Ascending aorta (tissue), 2 donors: ENCODE results near the gene CADM2. TPM values are rescaled to one million over a fixed set of nuclear protein-coding genes. Genes with fewer than 3 reads are reported as not detected.

Experiments
- DNase-seq, 2 donors: peaks; one replicate each; pipeline ENCODE4 v3.0.0-alpha.2; 2019; ENCODE audit warnings: low spot score in 2 of 2
- H3K27ac ChIP-seq, 2 donors: fragments of 200-600 bp; sonication (generic); one replicate each; pipeline ENCODE4 v1.5.1; 2016 to 2017; ENCODE audit warnings: mild to moderate bottlenecking in 1 of 2
- H3K27me3 ChIP-seq: fragments of 200-600 bp; sonication (generic); one replicate; pipeline ENCODE4 v1.5.1; 2017
- H3K36me3 ChIP-seq, 2 donors: fragments of 200-600 bp; sonication (generic); one replicate each; pipeline ENCODE4 v1.5.1; 2016
- H3K4me1 ChIP-seq, 2 donors: fragments of 200-600 bp; sonication (generic); one replicate each; pipeline ENCODE4 v1.5.1; 2016 to 2017; ENCODE audit warnings: mild to moderate bottlenecking in 1 of 2
- H3K4me3 ChIP-seq, 2 donors: fragments of 200-600 bp; sonication (generic); one replicate each; pipeline ENCODE4 v1.5.1; 2016 to 2017; ENCODE audit warnings: mild to moderate bottlenecking in 1 of 2
- H3K9me3 ChIP-seq, 2 donors: fragments of 200-600 bp; sonication (generic); one replicate each; pipeline ENCODE4 v1.5.1; 2016
- intact Hi-C: fragments of 100-400 bp; cut with DNase I; formaldehyde crosslinking; loops from one replicate; pipeline ENCODE4 v1.15.1; 2023
- total RNA-seq: library from RNA; depleted of rRNA; stranded (reverse); fragments of >200 nt; gene quantifications from one replicate; pipeline ENCODE4 v1.1.0, GENCODE V29; 2016
- TF ChIP-seq, protein P1 (sequence below), 3 experiments: fragments of 200-600 bp in 2 of 3; fragments of 450-650 bp in 1 of 3; sonication (generic) in 2 of 3; IDR thresholded peaks; one replicate each; pipeline ENCODE4 v1.5.1; 2016 to 2019; ENCODE audit warnings: antibody characterized with exemption in 3 of 3, mild to moderate bottlenecking in 1 of 3, moderate library complexity in 1 of 3

The CADM2 gene
- total RNA-seq, 1 donor from 2014 or later: 23.0 TPM

DNA sequence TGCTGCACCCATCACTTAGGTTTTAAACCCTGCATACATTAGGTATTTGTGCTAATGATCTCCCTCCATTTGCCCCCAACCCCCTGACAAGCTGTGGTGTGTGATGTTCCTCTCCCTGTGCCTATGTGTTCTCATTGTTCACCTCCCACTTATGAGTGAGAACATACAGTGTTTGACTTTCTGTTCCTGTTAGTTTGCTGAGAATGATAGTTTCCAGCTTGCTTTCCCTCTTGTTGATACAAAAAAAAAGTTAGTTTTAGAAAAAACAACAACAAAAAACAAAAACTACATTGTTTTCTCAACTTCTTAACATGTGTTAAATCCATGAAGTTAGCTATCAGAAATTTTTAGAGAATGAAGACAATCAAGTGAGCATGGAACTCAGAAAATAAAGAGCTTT is 1079.1 kb downstream of the CADM2 start:
- no peaks in the 10 kb centered on the region for H3K36me3 ChIP-seq
- no peaks in the 10 kb centered on the region for H3K9me3 ChIP-seq
- no peak overlapping the region for H3K27ac ChIP-seq
- DNase-seq: no peak
- H3K4me1 ChIP-seq: no peaks in the 10 kb centered on the region
- no peak overlapping the region for H3K4me3 ChIP-seq
- H3K27me3 ChIP-seq: no peaks in the 10 kb centered on the region
- TF ChIP-seq, protein P1, sequence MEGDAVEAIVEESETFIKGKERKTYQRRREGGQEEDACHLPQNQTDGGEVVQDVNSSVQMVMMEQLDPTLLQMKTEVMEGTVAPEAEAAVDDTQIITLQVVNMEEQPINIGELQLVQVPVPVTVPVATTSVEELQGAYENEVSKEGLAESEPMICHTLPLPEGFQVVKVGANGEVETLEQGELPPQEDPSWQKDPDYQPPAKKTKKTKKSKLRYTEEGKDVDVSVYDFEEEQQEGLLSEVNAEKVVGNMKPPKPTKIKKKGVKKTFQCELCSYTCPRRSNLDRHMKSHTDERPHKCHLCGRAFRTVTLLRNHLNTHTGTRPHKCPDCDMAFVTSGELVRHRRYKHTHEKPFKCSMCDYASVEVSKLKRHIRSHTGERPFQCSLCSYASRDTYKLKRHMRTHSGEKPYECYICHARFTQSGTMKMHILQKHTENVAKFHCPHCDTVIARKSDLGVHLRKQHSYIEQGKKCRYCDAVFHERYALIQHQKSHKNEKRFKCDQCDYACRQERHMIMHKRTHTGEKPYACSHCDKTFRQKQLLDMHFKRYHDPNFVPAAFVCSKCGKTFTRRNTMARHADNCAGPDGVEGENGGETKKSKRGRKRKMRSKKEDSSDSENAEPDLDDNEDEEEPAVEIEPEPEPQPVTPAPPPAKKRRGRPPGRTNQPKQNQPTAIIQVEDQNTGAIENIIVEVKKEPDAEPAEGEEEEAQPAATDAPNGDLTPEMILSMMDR (IDR thresholded peaks at IDR 0.05): no peak
- intact Hi-C loops: no loop called here

DNA sequence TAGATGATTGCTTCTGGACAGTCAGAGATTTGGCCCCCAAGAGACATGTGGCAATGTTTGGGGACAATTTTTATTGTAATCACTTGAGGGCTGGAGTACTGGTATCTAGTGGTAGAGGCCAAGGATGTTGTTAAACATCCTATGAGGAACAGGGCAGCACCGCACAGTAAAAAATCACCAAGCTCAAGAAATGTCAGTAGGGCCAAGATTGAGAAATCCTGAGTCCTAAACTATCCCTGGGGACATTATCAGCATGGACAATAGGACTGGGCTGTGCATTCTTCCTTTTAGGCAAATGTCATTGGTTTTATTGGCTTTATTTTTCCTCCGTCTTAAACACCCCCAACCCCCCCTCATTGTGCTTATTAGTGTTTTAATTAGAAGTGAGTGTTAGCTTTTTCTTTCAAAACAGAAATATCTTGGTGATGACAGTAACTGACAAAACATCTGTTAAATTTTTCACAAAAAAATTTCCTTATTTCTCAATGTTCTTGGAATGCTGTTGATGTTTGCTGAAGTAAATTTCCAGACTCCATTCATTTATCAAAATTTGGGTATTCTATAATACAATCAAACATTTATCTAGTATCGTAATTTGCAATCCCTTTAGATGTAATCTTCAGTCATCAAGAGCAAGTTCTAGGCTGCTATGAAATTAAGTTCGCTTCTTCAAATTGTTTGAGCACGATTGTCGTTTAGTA is 1087.8 kb downstream of the CADM2 start:
- Histone ChIP-seq H3K27ac (no peak overlapping the region), H3K4me1 (no peaks in the 10 kb centered on the region), H3K9me3 (peaks cover 0 to 3% of the 10 kb centered on the region in 2 donors), H3K4me3 (no peak overlapping the region), H3K27me3 (no peaks in the 10 kb centered on the region), H3K36me3 (no peaks in the 10 kb centered on the region)
- TF ChIP-seq, protein P1 (IDR thresholded peaks at IDR 0.05): no peak
- DNase-seq: no peak
- intact Hi-C loops: no loop called here

DNA sequence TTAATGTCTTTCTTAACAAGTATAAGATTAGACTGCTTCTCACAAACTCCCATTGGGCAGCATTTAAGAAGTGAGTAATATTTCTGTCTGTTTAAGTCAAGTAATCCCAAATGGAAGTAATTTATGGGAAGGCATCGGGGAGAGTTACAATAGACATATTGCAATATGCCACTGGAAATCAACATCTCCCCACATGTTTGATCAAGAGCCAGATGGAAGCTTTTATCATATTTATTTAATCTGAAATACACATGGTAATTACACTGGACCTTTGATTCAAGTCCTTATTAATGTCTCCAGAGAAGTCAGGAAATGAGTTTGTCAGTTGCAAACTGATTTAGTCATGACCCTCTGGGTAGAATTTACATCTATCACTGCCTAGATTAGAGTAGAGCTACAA is 1088.4 kb downstream of the CADM2 start:
- Histone ChIP-seq H3K4me1 (no peaks in the 10 kb centered on the region), H3K36me3 (no peaks in the 10 kb centered on the region), H3K27me3 (no peaks in the 10 kb centered on the region), H3K9me3 (peaks cover 0 to 3% of the 10 kb centered on the region in 2 donors), H3K27ac (no peak overlapping the region), H3K4me3 (no peak overlapping the region)
- TF ChIP-seq, protein P1 (IDR thresholded peaks at IDR 0.05): no peak
- intact Hi-C loops: no loop called here
- no peak for DNase-seq

DNA sequence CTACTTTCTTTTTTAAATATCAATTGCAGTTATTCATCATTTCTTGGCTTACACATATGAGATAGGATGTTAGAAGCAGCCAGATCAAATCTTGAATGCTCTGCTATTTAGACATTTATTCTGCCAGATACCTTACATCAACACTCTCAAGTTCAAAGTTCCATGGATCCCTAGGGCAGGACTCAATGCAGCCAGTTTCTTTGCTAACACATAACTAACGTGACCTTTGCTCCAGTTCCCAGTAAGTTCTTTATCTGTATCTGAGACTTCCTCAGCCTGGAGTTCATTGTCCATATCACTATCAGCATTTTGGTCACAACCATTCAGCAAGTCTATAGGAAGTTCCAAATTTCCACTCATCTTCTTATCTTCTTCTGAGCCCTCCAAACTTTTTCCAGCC is 1092.3 kb downstream of the CADM2 start:
- Histone ChIP-seq H3K36me3 (no peaks in the 10 kb centered on the region), H3K27ac (no peak overlapping the region), H3K4me1 (no peaks in the 10 kb centered on the region), H3K9me3 (no peaks in the 10 kb centered on the region), H3K27me3 (no peaks in the 10 kb centered on the region), H3K4me3 (no peak overlapping the region)
- intact Hi-C loops: no loop called here
- no peak for DNase-seq
- TF ChIP-seq, protein P1 (IDR thresholded peaks at IDR 0.05): no peak

DNA sequence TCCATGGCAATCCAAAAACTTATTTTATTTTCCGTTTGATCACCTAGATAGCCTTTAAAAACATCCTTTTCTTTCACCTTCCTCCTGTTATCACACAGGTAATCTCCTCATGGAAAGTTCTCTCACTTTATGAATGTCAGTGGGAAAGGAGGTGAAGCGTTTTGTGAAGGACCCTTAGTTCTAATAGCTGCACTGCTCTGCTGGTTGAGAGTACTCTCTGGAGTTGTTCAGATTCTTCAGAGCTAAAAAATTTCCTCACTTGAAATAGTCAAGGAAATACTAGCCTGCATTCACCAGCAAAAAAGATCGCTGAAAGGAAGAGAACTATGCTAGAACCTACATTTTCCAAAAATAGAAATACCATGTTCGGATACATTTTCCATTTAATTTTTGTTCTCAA is 1097.2 kb downstream of the CADM2 start:
- intact Hi-C loops: no loop called here
- H3K4me1 ChIP-seq: no peaks in the 10 kb centered on the region
- H3K4me3 ChIP-seq: no peak overlapping the region
- no peaks in the 10 kb centered on the region for H3K9me3 ChIP-seq
- no peaks in the 10 kb centered on the region for H3K27me3 ChIP-seq
- TF ChIP-seq, protein P1 (IDR thresholded peaks at IDR 0.05): no peak
- H3K27ac ChIP-seq: no peak overlapping the region
- no peak for DNase-seq
- no peaks in the 10 kb centered on the region for H3K36me3 ChIP-seq

DNA sequence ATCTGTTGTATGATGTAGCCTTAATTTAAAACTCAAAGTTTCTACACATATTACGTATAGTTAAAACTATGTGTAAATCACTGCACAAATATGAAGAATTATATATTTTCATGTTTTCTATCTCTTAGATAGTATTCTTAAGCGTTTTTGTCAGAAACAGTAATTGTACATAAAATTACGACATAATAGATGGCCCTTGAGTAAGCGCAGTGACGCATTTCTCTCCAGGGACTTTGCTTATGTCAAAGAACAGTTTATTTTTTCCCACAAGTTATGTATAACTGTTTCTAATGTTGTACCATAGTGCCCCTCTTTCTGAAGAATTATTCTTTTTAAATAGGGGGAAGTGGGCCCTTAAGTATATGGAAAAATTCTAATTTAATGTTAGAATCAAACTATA is 1098.2 kb downstream of the CADM2 start:
- H3K27me3 ChIP-seq: no peaks in the 10 kb centered on the region
- no peaks in the 10 kb centered on the region for H3K9me3 ChIP-seq
- no peak overlapping the region for H3K4me3 ChIP-seq
- no peak overlapping the region for H3K27ac ChIP-seq
- intact Hi-C loops: no loop called here
- no peak for DNase-seq
- TF ChIP-seq, protein P1 (IDR thresholded peaks at IDR 0.05): no peak
- no peaks in the 10 kb centered on the region for H3K36me3 ChIP-seq
- H3K4me1 ChIP-seq: no peaks in the 10 kb centered on the region
